GM10847 (cell line): ENCODE data around the gene SPAG5.
A peak's percentile ranks its signal among the peaks of the same experiment; 100 is the strongest.

ENCODE experiments used
- POLR2A ChIP-seq: IDR thresholded peaks from 2 replicates; pipeline ENCODE4 v1.6.1; 2011; ENCODE audit not compliant: insufficient read length; ENCODE audit errors: extremely low read depth

Gene SPAG5

GRCh38 chr17:28567604-28568003 is 31.2 kb downstream of the SPAG5 start:
- TF ChIP-seq POLR2A, result no peak

- TF ChIP-seq POLR2A, result no peak
These were observed 35.4 kb downstream of the SPAG5 start for GRCh38 chr17:28563475-28563874.

GRCh38 chr17:28555022-28555421 is 43.8 kb downstream of the SPAG5 start:
- TF ChIP-seq POLR2A, result no peak

- TF ChIP-seq POLR2A, result no peak
These were observed 44.3 kb downstream of the SPAG5 start for GRCh38 chr17:28554565-28554964.

- TF ChIP-seq POLR2A, result no peak
These were observed 45.8 kb downstream of the SPAG5 start for GRCh38 chr17:28553000-28553505.

GRCh38 chr17:28552176-28552999 is 46.4 kb downstream of the SPAG5 start, which contains the start of gene UNC119:
UNC119 (minus strand) TSS chr17:28552624; CDS start chr17:28552557, 67 bp downstream.
- peak; percentile 79 for TF ChIP-seq POLR2A

- TF ChIP-seq POLR2A, result no peak
These were observed 47.2 kb downstream of the SPAG5 start for GRCh38 chr17:28551421-28552175.

- TF ChIP-seq POLR2A, result no peak
These were observed 48.0 kb downstream of the SPAG5 start for GRCh38 chr17:28550858-28551257.

- no peak for TF ChIP-seq POLR2A
These were observed 49.3 kb downstream of the SPAG5 start for GRCh38 chr17:28549236-28550132.

GRCh38 chr17:28548417-28549130 is 50.3 kb downstream of the SPAG5 start:
- TF ChIP-seq POLR2A, result no peak

- no peak for TF ChIP-seq POLR2A
These were observed 51.0 kb downstream of the SPAG5 start for GRCh38 chr17:28547623-28548416.

GRCh38 chr17:28547096-28547622 is 51.7 kb downstream of the SPAG5 start:
- TF ChIP-seq POLR2A, result no peak

GRCh38 chr17:28545787-28546415 is 52.9 kb downstream of the SPAG5 start:
- TF ChIP-seq POLR2A, result no peak
